HT1080 (cell line): Measurements from ENCODE around the gene NDE1. TPM values are rescaled to one million over a fixed set of nuclear protein-coding genes. Genes with fewer than 3 reads are reported as not detected.

Experiments used
- DNase-seq: peaks from one replicate; pipeline ENCODE4 v3.0.0-alpha.2; 2015; ENCODE audit warnings: low read depth
- total RNA-seq: library from RNA; depleted of rRNA; stranded (reverse); fragments of >200 nt; shearing (Covaris generic); gene quantifications from 2 replicates; pipeline ENCODE4 v1.2.3, GENCODE V29; 2014; rRNA removed

NDE1 gene
- total RNA-seq, 1 experiment from 2014 or later: 37.0 TPM

DNA sequence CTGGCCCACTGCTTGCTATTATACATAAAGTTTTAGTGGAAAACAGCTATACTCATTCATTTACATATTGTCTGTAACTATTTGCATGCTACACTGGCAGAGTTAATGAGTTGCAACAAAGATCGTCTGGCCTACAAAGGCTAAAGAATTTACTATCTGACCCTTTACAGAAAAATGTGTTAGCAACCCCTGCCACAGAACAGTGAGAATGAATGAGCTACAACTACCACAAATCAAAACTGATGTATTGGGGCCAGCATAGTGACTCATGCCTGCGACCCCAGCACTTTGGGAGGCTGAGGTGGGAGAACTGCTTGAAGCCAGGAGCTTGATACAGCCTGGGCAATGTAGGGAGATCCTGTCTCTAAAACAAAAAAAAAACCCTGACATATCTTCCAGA is 114.1 kb downstream of the NDE1 start:
- no peak for DNase-seq

DNA sequence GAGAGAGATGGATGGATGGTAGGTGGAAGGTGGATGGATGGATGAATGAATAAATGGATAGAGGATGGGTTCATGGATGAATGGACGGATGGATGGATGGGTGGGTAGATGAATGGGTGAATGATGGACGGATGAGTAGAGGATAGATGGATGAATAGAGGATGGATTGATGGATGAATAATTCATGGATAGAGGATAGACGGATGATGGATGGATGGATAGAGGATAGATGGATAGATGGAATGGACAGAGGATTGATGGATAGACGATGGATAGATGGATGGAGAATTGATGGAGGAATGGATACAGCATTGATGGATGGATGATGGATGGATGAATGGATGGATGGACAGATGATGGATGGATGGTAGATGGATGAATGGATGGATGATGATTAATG is 115.1 kb downstream of the NDE1 start:
- DNase-seq: no peak

DNA sequence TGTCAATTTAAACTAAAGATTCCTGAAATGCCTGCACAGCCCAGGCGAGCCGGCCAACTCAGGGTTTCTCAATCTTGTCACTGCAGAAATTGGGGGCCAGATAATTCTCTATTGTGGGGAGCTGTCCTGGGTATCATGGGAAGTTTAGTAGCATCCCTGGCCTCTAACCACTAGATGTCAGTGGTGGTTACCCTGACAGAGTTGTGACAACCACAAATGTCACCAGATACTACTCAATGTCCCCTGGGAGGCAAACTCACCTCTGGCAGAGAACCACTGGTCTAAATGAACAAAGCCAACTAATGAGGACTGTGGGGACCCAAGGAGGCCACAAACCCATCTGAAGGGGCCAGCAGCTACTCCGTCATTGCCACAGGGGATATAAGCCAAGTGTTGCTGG is 115.8 kb downstream of the NDE1 start:
- no peak for DNase-seq

DNA sequence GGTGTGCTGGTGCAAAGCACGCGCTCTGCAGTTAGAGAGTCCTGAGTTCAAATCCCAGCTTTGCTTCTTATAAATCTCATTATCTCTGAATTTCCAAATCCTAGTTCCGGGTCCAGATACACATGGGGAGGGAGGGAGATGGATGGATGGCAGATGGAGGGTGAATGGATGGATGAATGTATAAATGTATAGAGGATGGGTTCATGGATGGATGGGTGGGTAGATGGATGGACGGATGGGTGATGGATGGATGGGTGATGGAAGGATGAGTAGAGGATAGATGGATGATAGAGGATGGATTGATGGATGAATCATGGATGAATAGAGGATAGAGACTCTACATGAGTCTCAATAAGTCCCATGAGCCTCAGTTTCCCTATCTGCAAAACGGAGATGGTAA is 116.9 kb downstream of the NDE1 start:
- DNase-seq: no peak

DNA sequence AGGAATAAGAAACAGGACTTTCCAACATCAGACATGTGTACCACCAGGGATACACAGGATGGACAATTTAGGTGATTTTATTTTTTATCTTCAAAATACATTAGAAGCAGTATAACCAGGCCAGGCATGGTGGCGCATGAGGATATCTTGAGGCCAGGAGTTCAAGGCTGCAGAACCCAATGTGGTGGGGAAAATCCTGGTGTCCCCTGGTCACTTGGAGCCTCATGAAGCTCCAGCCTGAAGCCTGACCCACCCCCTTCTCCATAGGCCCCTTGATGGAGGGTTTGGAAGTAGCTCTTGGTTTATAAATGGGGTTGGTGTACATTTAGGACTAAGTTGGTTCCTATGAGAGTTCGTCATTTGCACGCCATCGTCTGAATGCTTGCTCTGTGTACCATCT is 118.2 kb downstream of the NDE1 start:
- DNase-seq: no peak

DNA sequence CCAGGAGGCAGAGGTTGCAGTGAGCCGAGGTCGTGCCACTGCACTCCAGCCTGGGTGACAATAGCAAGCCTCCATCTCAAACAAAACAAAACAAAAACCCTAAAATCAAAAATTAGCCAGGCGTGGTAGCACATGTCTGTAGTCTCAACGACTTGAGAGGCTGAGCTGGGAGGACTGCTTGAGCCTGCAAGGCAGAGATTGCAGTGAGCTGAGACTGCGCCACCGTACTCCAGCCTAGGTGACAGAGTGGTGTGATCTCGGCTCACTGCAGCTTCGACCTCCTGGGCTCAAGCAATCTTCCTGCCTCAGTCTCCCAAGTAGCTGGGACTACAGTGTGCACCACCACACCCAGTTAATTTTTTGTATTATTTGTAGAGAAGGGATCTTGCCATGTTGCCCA is 119.2 kb downstream of the NDE1 start:
- no peak for DNase-seq

DNA sequence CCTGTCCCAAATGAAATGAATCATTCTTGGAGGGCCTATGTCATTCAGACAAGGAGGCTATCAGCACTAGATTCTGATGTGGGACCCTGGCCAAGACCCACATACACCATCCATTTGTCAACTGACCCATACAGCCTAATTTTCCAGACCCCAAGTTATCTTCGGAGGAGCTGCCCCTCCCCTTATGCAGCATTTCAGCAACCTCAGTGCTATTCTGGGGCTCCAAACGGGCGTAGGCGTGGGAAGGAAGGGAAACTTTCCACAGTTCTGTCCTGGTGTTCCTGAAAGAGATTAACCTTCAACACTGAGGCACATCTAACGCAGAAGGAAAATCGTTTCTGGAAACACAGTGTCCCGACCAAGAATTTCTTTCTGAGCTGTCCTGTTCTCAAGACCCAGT is 120.1 kb downstream of the NDE1 start:
- no peak for DNase-seq

DNA sequence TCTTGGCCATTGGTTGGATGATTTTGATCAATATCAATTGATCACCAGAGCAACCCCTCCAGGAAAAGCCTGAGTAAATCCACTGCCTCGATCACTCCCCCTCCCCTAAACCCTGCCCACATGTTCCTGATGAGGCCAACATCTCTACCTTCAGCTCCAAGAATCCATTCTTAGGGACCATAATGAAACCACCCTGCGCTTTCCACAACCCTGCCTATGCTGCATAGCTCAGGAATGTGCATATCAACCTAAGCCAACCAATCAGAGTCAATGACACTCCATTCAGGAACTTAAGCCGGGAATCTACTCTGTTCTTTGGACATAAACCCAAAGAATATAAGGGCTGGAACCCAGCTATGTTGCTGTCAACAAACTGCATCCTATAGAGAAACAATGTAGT is 120.5 kb downstream of the NDE1 start:
- DNase-seq: no peak

DNA sequence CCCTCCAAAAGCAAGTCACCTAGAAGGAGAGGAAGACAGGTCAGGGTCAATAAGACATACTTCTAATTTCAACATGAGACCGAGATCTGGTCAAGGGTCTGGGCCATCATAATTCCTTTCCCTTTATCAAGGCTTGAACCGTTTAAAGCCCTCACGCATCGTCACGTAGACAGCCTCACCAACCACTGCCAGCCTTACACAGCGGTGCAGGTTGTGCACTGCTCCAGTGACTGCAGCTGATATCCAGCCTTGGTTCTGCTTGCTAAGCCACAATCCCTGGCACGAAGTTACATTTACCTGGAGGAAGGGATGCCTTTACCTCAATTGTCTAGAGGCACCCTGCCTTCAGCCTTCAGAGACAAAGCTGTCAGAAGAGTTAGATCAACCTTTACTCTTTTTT is 121.6 kb downstream of the NDE1 start:
- no peak for DNase-seq

DNA sequence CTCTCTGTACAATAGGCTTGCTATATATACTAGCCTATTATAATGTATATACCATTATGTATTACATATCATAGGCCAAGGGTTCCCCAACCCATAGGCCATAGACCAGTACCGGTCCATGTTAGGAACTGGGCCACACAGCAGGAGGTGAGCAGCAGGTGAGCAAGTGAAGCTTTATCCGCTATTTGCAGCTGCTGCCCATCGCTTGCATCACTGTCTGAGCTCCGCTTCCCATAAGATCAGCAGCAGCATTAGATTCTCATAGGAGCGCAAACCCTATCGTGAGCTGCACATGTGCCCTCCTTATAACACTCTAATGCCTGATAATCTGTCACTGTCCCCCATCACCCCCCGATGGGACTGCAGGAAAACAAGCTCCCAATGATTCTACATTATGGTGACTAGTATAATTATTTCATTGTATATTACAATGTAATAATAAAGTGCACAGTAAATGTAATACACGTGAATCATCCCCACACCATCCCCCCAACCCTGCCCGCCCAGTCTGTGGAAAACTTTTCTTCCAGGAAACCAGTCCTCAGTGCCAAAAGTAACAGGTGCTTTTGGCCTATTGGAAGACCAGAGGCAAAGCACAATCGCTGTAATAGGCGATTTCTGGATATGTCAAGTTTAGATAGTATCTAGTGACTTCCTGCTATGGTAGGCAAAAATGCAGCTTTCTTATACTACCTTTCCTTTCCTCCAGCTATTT is 122.7 kb downstream of the NDE1 start:
- no peak for DNase-seq

DNA sequence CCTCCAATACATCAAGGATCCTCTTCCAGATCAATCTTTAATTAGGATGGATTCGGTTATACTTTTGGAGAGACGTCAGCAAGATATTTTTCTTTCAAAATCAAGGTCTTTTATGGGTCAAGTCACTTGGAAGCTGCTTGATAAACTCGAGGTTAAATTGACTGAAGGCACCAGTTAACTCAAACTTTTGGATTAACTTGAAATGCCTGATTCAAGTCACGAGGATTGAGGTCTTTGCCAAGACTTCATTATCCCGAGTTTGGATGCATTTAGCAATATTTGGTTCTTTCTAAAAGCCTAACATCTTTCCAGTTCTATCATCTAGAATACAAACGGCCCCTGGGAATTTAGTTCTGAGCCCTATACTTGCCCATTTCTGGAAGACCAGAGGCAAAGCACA is 123.9 kb downstream of the NDE1 start:
- DNase-seq: no peak

DNA sequence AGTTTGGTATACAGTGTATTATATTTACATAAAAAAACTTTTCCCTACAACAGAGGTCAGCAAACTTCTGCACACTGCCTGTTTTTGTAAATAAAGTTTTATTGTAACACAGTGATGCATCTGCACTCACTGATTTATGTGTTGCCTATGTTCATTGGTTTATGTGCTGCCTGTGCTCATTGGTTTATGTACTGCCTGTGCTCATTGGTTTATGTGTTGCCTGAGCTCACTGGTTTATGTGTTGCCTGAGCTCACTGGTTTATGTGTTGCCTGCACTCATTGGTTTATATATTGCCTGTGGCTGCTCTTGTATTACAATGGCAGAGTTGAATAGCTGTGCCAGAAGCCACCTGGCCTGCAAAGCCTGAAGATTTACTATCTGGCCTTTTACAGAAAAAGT is 125.2 kb downstream of the NDE1 start:
- no peak for DNase-seq

DNA sequence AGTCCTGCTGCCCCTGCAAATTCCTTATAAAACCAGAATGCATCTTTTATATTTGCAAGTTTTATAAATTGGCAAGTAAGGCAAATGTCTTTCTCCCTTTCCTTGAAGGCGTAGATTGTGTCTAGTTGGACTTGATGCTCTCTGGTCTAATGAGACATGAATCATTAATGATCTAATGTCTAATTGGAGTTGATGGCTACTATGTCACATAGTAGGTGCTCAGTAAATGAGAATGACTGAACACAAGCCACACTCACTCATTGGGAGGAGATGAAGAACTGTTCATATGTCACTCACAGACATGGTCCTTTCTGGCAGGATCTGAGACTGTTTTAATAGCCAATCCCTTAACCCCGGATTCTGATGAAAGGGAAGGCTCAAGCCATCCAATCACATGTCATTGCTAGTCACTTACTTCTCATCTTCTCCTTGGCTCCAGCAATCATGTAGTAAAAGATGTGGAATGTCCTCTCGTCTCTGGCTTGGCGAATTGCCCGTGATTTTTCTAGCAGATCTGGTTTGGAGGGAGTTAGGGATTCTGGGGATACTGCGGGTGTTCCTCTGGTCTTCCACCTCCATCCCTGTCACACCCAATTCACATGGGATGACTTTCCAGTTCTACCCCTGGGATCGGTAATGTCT is 125.7 kb downstream of the NDE1 start:
- DNase-seq: no peak

Other genes with a start within 250 kb of the NDE1 start
- 5.5 and 10.3 TPM in 2 replicates for gene BMERB1, start 215.7 kb upstream of the NDE1 start, total RNA-seq
- gene MARF1, start 7.1 kb upstream of the NDE1 start, total RNA-seq: 5.2 and 9.9 TPM in 2 replicates
- gene MYH11, start 206.8 kb downstream of the NDE1 start, total RNA-seq: 0.03 TPM in 2 replicates
- gene CEP20, start 238.4 kb downstream of the NDE1 start, total RNA-seq: 30.9 and 37.0 TPM in 2 replicates